ENCODE measurements around the gene ADAD1. TPM values are rescaled to one million over a fixed set of nuclear protein-coding genes. Genes with fewer than 3 reads are reported as not detected.

Gene ADAD1
- not detected in 2 replicates for total RNA-seq

DNA sequence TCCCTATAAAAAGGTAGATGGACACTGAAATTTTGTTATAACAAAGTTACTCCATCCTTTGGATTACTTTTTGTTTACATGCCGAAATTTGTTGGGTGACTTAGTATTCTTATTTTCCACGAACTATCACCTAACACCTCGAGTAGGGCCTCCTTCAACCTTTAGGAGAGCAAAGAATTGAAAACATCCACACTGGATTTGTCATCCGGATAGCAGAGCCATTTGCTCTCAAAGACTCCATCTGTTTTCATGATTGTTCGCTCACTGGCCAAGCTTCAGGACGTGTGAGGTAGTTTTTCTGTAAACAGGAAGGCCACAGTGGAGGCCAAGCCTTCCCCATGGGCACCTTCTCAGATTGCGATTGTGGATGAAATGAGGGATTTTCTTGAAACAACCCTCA lies at the start of gene ADAD1:
Gene ADAD1 (plus strand): TSS at position 301 of the 400 bp plus-strand sequence. CDS start 1,059 bp downstream, outside the sequence.

DNA sequence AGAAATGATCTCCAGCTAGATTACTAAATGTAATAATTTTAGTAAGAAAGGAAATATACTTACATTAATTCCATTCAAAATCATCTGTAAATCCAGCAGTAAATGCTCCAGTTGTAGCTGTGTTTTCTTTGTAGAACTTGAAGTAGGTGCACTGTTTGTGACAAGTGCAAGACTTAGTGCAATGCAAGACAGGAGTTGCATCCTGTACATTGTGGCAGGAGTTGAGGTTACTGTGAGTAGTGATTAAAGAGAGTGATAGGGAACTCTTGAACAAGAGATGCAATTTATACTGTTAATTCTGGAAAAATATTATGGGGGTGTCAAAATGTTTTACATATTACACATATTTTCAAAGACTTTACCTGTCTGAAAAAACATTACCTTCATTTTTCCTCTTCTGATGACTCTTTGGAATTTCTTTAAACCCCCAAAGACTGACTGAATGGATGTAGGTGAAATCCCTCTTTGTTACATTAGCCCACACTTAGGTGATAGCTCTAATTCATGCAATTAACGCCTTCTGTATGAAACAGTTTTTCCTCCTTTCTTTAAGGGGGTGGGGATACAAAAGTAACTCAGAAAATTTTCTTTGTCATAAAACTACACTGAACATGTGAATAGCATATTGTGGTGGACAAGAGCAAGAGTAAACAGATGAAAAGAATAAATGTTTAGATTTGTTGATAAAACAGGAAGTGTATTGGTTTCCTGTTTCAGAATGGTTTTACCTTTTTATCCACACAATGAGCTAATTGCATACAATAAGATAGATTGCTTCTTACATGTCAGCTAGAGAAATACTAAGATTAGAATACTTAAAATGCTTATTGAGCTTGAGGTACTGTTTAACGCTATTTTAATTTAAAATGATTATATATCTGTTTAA lies 77.7 kb downstream of the ADAD1 start, which contains the start of gene IL2:
Gene IL2 (minus strand): TSS at position 495 of the 886 bp plus-strand sequence. CDS start 285 bp downstream, at position 210.

Other genes with a start within 250 kb of the ADAD1 start
- gene BLTP1, start 226.7 kb upstream of the ADAD1 start, total RNA-seq, result 46.1 and 99.1 TPM in 2 replicates
- gene IL2, start 77.7 kb downstream of the ADAD1 start, total RNA-seq, result not detected in 2 replicates
- gene IL21, start 242.1 kb downstream of the ADAD1 start, total RNA-seq, result not detected in 2 replicates

Measured in bladder microvascular endothelial cell (primary cell).